ENCODE results near the gene MLLT6. TPM values are rescaled to one million over a fixed set of nuclear protein-coding genes. Genes with fewer than 3 reads are reported as not detected.
A peak's percentile ranks its signal among the peaks of the same experiment; 100 is the strongest.

Gene MLLT6
- total RNA-seq, 1 experiment from 2014 or later, result 127 TPM

- Histone ChIP-seq H3K9me2 (ENCODE audit: insufficient read depth) (no peaks in the 10 kb centered on the region), H3K36me3 (ENCODE audit: low read depth) (no peaks in the 10 kb centered on the region), H4K20me1 (ENCODE audit: insufficient read depth) (peaks cover 45% of the 10 kb centered on the region), H3K4me1 (replicated peaks; ENCODE audit: insufficient read depth) (peaks cover 27% of the 10 kb centered on the region), H3K9me3 (ENCODE audit: insufficient read depth, low read depth) (no peaks in the 10 kb centered on the region), H3K27ac (no peak overlapping the region), H3K27me3 (ENCODE audit: insufficient read depth, low read depth) (no peaks in the 10 kb centered on the region), H3K4me3 (peak overlapping the region; percentile 98), H3K4me2 (peak overlapping the region; percentile 86), H2AFZ (no peak overlapping the region), H3F3A (ENCODE audit: insufficient read depth, low read depth) (peaks cover 36% of the 10 kb centered on the region), H3K79me2 (ENCODE audit: low read depth) (peaks cover 89% of the 10 kb centered on the region)
- BruUV-seq (replicated peaks), result TSS peak; percentile 4
- ChIA-PET CTCF (interaction anchor here (0.7 kb wide), 1 partner anchor 61 kb away, joined by 3 read pairs; no protein-coding TSS in a partner anchor), POLR2A (ENCODE audit: unreplicated experiment) (no interaction called here)
- intact Hi-C loops (cut with micrococcal nuclease; ENCODE audit: unreplicated experiment), result no loop called here
- DNase-seq, result no peak
- TF ChIP-seq CTCF (conservative IDR thresholded peaks at IDR 0.05), result no peak
- no peak for TF ChIP-seq EZH2 (IDR thresholded peaks at IDR 0.05; ENCODE audit: low read depth)
Observed at GRCh38 chr17:38746004-38746848, 41.2 kb downstream of the MLLT6 start.

GRCh38 chr17:38746849-38747462 is 41.9 kb downstream of the MLLT6 start:
- H3K4me3 ChIP-seq, result peak overlapping the region; percentile 98
- H3K36me3 ChIP-seq (ENCODE audit: low read depth), result no peaks in the 10 kb centered on the region
- CTCF ChIA-PET, result interaction anchor here (0.7 kb wide), 1 partner anchor 62 kb away, joined by 3 read pairs; no protein-coding TSS in a partner anchor
- no peaks in the 10 kb centered on the region for H3K27me3 ChIP-seq (ENCODE audit: insufficient read depth, low read depth)
- no peaks in the 10 kb centered on the region for H3K9me2 ChIP-seq (ENCODE audit: insufficient read depth)
- H3K79me2 ChIP-seq (ENCODE audit: low read depth), result peaks cover 84% of the 10 kb centered on the region
- TF ChIP-seq EZH2 (IDR thresholded peaks at IDR 0.05; ENCODE audit: low read depth), result no peak
- TF ChIP-seq CTCF (conservative IDR thresholded peaks at IDR 0.05), result no peak
- H4K20me1 ChIP-seq (ENCODE audit: insufficient read depth), result peaks cover 38% of the 10 kb centered on the region
- peaks cover 27% of the 10 kb centered on the region for H3K4me1 ChIP-seq (replicated peaks; ENCODE audit: insufficient read depth)
- peaks cover 37% of the 10 kb centered on the region for H3F3A ChIP-seq (ENCODE audit: insufficient read depth, low read depth)
- no peaks in the 10 kb centered on the region for H3K9me3 ChIP-seq (ENCODE audit: insufficient read depth, low read depth)
- no peak for DNase-seq
- intact Hi-C loops (cut with micrococcal nuclease; ENCODE audit: unreplicated experiment), result no loop called here
- peak overlapping the region; percentile 86 for H3K4me2 ChIP-seq
- H3K27ac ChIP-seq, result no peak overlapping the region
- POLR2A ChIA-PET (ENCODE audit: unreplicated experiment), result no interaction called here
- BruUV-seq (replicated peaks), result no TSS peak
- H2AFZ ChIP-seq, result no peak overlapping the region; the same call in 1 of the 2 replicates

- POLR2A ChIA-PET (ENCODE audit: unreplicated experiment), result no interaction called here
- no TSS peak for BruUV-seq (replicated peaks)
Observed at GRCh38 chr17:38747463-38748148, 42.5 kb downstream of the MLLT6 start.

More at GRCh38 chr17:38747463-38748148, 42.5 kb downstream of the MLLT6 start:
- Histone ChIP-seq H3K79me2 (ENCODE audit: low read depth) (peaks cover 77% of the 10 kb centered on the region), H3K9me3 (ENCODE audit: insufficient read depth, low read depth) (no peaks in the 10 kb centered on the region), H3K4me2 (peak overlapping the region; percentile 86), H2AFZ (peak overlapping the region; percentile 89), H3K4me1 (replicated peaks; ENCODE audit: insufficient read depth) (peaks cover 27% of the 10 kb centered on the region), H3K9me2 (ENCODE audit: insufficient read depth) (no peaks in the 10 kb centered on the region), H4K20me1 (ENCODE audit: insufficient read depth) (peaks cover 31% of the 10 kb centered on the region), H3K27me3 (ENCODE audit: insufficient read depth, low read depth) (no peaks in the 10 kb centered on the region), H3F3A (ENCODE audit: insufficient read depth, low read depth) (peaks cover 37% of the 10 kb centered on the region), H3K36me3 (ENCODE audit: low read depth) (no peaks in the 10 kb centered on the region), H3K4me3 (peak overlapping the region; percentile 98), H3K27ac (0 out of 2 replicates have a peak overlapping the region, but pooled peaks have one; percentile 25)
- intact Hi-C loops (cut with micrococcal nuclease; ENCODE audit: unreplicated experiment), result loop anchor here (2.0 kb wide), 2 partner anchors 43 to 121 kb away; partner anchors contain the start of gene MLLT6
- DNase-seq, result no peak
- CTCF ChIA-PET, result no interaction called here
- TF ChIP-seq EZH2 (IDR thresholded peaks at IDR 0.05; ENCODE audit: low read depth), result no peak
- no peak; the same call in 1 of the 2 replicates for TF ChIP-seq CTCF (conservative IDR thresholded peaks at IDR 0.05)

Measured in PC-9 (cell line).